B cell (primary cell): ENCODE results near the gene FAM131B. TPM values are rescaled to one million over a fixed set of nuclear protein-coding genes. Genes with fewer than 3 reads are reported as not detected.

Experiments
- ATAC-seq: fragments of 200-7000 bp; cut with Tn5 transposase; one replicate; pipeline ENCODE4 v1.10.0; 2021; ENCODE audit warnings: low read depth, mild to moderate bottlenecking, moderate number of reproducible peaks, moderate library complexity
- CTCF ChIA-PET: fragments of 350-600 bp; sonication (Branson Sonifier 250); formaldehyde crosslinking; loops from one replicate; lab custom pipeline; 2021; ENCODE audit warnings: antibody characterized with exemption, inconsistent platforms; lab: Charles Lee
- POLR2A ChIA-PET: fragments of 350-600 bp; sonication (Branson Sonifier 250); formaldehyde crosslinking; loops from one replicate; lab custom pipeline; 2021; ENCODE audit warnings: antibody characterized with exemption; lab: Charles Lee
- DNase-seq: peaks from one replicate; pipeline ENCODE4 v3.0.0; 2013
- H2AFZ ChIP-seq: 2 replicates; pipeline ENCODE4 v1.6.1; 2012; ENCODE audit warnings: mild to moderate bottlenecking, low read depth, low read length; ENCODE audit not compliant: insufficient read depth, poor library complexity, severe bottlenecking
- H3K27ac ChIP-seq, 2 donors: 1 replicate in 1 of 2; 2 replicates in 1 of 2; pipeline ENCODE4 v1.5.1; 2012 to 2013; ENCODE audit warnings: low read length in 2 of 2, mild to moderate bottlenecking in 2 of 2, moderate library complexity in 1 of 2
- H3K27me3 ChIP-seq, 4 experiments: fragments of 200-600 bp in 1 of 4; sonication (generic) in 1 of 4; replicated peaks in 1 of 4; 1 replicate in 2 of 4; 2 replicates in 2 of 4; pipeline versions ENCODE4 v1.6.1 to v1.7.0; 2013 to 2016; ENCODE audit warnings: low read length in 3 of 4, mild to moderate bottlenecking in 2 of 4, mixed read lengths in 1 of 4, moderate library complexity in 1 of 4; ENCODE audit not compliant: insufficient read depth in 4 of 4, control insufficient read depth in 3 of 4; ENCODE audit errors: control extremely low read depth in 1 of 4
- H3K36me3 ChIP-seq, 2 experiments: replicated peaks in 1 of 2; 1 replicate in 1 of 2; 2 replicates in 1 of 2; pipeline versions ENCODE4 v1.6.1 to v1.7.1; 2013; ENCODE audit warnings: low read length in 1 of 2; ENCODE audit not compliant: insufficient read depth in 2 of 2, control insufficient read depth in 1 of 2; ENCODE audit errors: control extremely low read depth in 1 of 2, extremely low read depth in 1 of 2
- H3K4me1 ChIP-seq, 2 donors: fragments of 200-600 bp in 1 of 2; sonication (generic) in 1 of 2; 1 replicate in 1 of 2; 2 replicates in 1 of 2; pipeline versions ENCODE4 v1.5.1 to v1.6.1; 2013 to 2017; ENCODE audit warnings: low read length in 2 of 2; ENCODE audit not compliant: control insufficient read depth in 2 of 2, insufficient read depth in 2 of 2
- H3K4me2 ChIP-seq: replicated peaks from 2 replicates; pipeline ENCODE3; 2012; ENCODE audit warnings: mild to moderate bottlenecking, low read depth, low read length; ENCODE audit not compliant: poor library complexity, severe bottlenecking
- H3K4me3 ChIP-seq, 5 experiments: fragments of 200-600 bp in 1 of 5; sonication (generic) in 1 of 5; 1 replicate in 3 of 5; 2 replicates in 2 of 5; pipeline versions ENCODE4 v1.5.1 to v1.7.0; 2011 to 2016; ENCODE audit warnings: low read length in 4 of 5, mild to moderate bottlenecking in 4 of 5, low read depth in 2 of 5, control low read depth in 1 of 5, moderate library complexity in 1 of 5; ENCODE audit not compliant: insufficient read depth in 1 of 5; ENCODE audit errors: control extremely low read depth in 1 of 5, extremely low read depth in 1 of 5
- H3K79me2 ChIP-seq: fragments of 200-600 bp; sonication (generic); one replicate; pipeline ENCODE4 v1.6.0; 2016; ENCODE audit warnings: low read length; ENCODE audit not compliant: control insufficient read depth, insufficient read depth
- H3K9ac ChIP-seq: fragments of 200-600 bp; sonication (generic); 2 replicates; pipeline ENCODE4 v1.6.1; 2017; ENCODE audit warnings: mild to moderate bottlenecking, low read length, moderate library complexity
- H3K9me3 ChIP-seq, 3 donors: one replicate each; pipeline versions ENCODE4 v1.6.1 to v1.7.1; 2013; ENCODE audit warnings: low read length in 2 of 3; ENCODE audit not compliant: control insufficient read depth in 2 of 3, insufficient read depth in 1 of 3; ENCODE audit errors: control extremely low read depth in 1 of 3
- H4K20me1 ChIP-seq: 2 replicates; pipeline ENCODE4 v1.6.0; 2012; ENCODE audit warnings: mild to moderate bottlenecking, low read length; ENCODE audit not compliant: insufficient read depth, control insufficient read depth, poor library complexity, severe bottlenecking
- H3K27ac Mint-ChIP-seq: one replicate; pipeline ENCODE4 v1.8.0; 2021; ENCODE audit warnings: mixed read lengths
- H3K27me3 Mint-ChIP-seq: one replicate; pipeline ENCODE4 v1.8.0; 2021; ENCODE audit warnings: mixed read lengths
- H3K4me1 Mint-ChIP-seq: one replicate; pipeline ENCODE4 v1.8.0; 2021; ENCODE audit warnings: mixed read lengths
- H3K4me3 Mint-ChIP-seq: one replicate; pipeline ENCODE4 v1.8.0; 2021; ENCODE audit warnings: mixed read lengths
- H3K9me3 Mint-ChIP-seq: one replicate; pipeline ENCODE4 v1.8.0; 2022; ENCODE audit warnings: mixed read lengths; ENCODE audit not compliant: insufficient read depth
- EZH2 ChIP-seq: IDR thresholded peaks from 2 replicates; pipeline ENCODE4 v1.6.1; 2012; ENCODE audit warnings: borderline replicate concordance, low read depth, mild to moderate bottlenecking, moderate library complexity, low read length; ENCODE audit not compliant: insufficient read depth, poor library complexity, severe bottlenecking
- WGBS: methylation state at CpG from one replicate; pipeline ENCODE4 v1.1.5; 2013; ENCODE audit warnings: missing lambda C conversion rate; ENCODE audit not compliant: insufficient coverage; 5-methylcytosine and 5-hydroxymethylcytosine counted together
- intact Hi-C: fragments of 100-400 bp; cut with micrococcal nuclease; formaldehyde crosslinking; loops from one replicate; pipeline ENCODE4 v1.10.0; 2022
- polyA plus RNA-seq: library from polyadenylated mRNA; depleted of rRNA; stranded (reverse); fragments of >200 nt; gene quantifications from 2 replicates; pipeline ENCODE4 v1.2.3, GENCODE V29; 2012
- total RNA-seq, 2 donors: library from RNA; stranded (reverse); fragments of 120-200 nt in 1 of 2; gene quantifications; 1 replicate in 1 of 2; 2 replicates in 1 of 2; pipeline versions ENCODE4 v1.2.3 to v1.2.4, GENCODE V29; 2013 to 2022
- TF ChIP-seq, protein P1 (sequence below): fragments of 200-600 bp; IDR thresholded peaks from one replicate; pipeline ENCODE4 v1.8.0; 2022; ENCODE audit warnings: antibody characterized with exemption, mild to moderate bottlenecking

FAM131B gene
- total and polyA plus RNA-seq, 2 donors (not counting 1 experiment from before 2014, with no cell fraction given): 0.05 TPM; not detected in 1

DNA sequence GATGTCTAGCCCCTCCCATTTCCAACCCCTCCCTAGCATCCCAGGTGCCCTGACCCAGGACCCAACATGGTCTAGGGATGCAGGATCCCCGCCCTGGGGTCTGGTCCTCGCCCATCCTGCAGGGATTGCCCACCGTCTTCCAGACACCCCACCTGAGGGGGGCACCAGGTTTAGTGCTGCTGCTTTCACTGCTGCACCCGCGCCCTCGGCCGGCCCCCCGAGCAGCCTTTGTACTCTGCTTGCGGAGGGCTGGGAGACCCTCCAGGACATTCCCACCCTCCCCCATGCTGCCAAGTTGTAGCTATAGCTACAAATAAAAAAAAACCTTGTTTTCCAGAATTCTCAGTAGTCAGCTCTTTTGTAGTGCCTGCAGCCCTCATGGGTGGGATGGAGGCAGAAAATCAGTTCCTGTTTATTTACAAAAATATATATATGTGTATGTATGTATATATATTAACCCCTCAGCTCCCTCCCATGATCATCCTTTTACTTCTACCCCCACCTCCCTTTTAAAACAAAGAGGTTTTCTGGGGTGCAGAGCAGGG is 28.3 kb upstream of the FAM131B start:
- H3K27ac Mint-ChIP-seq: no peak overlapping the region
- no peak overlapping the region for H3K4me3 Mint-ChIP-seq
- intact Hi-C loops: no loop called here
- H3K27me3 Mint-ChIP-seq: no peaks in the 10 kb centered on the region
- Histone ChIP-seq H3K4me2 (no peak overlapping the region), H3K9me3 (no peaks in the 10 kb centered on the region), H2AFZ (no peak overlapping the region), H3K4me3 (no peak overlapping the region), H3K79me2 (no peaks in the 10 kb centered on the region), H4K20me1 (no peaks in the 10 kb centered on the region), H3K27me3 (no peaks in the 10 kb centered on the region), H3K4me1 (peaks cover 5 to 9% of the 10 kb centered on the region in 2 donors), H3K27ac (no peak overlapping the region), H3K9ac (no peak overlapping the region), H3K36me3 (peaks cover 0 to 17% of the 10 kb centered on the region in 2 experiments)
- DNase-seq (no peak), ATAC-seq (no peak)
- CTCF ChIA-PET: interaction anchor here (0.5 to 1.6 kb wide), 5 partner anchors 11 to 781 kb away, joined by 3 to 7 read pairs (median 3); no protein-coding TSS in a partner anchor
- TF ChIP-seq, protein P1, sequence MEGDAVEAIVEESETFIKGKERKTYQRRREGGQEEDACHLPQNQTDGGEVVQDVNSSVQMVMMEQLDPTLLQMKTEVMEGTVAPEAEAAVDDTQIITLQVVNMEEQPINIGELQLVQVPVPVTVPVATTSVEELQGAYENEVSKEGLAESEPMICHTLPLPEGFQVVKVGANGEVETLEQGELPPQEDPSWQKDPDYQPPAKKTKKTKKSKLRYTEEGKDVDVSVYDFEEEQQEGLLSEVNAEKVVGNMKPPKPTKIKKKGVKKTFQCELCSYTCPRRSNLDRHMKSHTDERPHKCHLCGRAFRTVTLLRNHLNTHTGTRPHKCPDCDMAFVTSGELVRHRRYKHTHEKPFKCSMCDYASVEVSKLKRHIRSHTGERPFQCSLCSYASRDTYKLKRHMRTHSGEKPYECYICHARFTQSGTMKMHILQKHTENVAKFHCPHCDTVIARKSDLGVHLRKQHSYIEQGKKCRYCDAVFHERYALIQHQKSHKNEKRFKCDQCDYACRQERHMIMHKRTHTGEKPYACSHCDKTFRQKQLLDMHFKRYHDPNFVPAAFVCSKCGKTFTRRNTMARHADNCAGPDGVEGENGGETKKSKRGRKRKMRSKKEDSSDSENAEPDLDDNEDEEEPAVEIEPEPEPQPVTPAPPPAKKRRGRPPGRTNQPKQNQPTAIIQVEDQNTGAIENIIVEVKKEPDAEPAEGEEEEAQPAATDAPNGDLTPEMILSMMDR: no peak
- TF ChIP-seq EZH2: no peak
- POLR2A ChIA-PET: no interaction called here
- no peaks in the 10 kb centered on the region for H3K4me1 Mint-ChIP-seq
- no peaks in the 10 kb centered on the region for H3K9me3 Mint-ChIP-seq
- 98% methylated on average over 9 of the region's 9 CpGs for WGBS

DNA sequence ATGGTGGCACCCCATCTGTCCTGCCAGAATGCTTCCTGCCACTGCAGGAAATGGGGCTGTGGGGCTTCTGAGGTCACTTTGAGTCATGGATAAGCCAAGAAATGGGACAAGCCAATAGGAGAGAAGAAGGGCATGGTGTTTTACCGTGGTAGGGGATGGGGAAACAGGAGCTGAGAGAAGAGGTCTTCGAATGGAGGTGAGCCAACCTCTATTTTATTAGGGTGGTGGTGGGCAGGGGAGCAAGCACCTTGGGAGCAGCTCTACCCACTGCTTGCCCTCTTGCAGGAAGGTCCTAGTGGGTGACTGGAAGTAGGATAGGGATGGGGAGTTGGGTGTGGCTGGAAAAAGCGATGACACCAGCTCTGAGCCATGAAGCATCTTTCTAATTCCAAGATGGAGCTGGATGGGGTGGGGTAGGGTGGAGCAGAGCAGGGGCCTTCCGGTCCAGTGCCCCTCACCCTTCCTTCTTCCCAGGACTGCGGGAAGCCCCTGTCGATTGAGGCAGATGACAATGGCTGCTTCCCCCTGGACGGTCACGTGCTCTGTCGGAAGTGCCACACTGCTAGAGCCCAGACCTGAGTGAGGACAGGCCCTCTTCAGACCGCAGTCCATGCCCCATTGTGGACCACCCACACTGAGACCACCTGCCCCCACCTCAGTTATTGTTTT is 27.7 kb upstream of the FAM131B start:
- DNase-seq: no peak
- intact Hi-C loops: no loop called here
- H3K4me3 Mint-ChIP-seq: no peak overlapping the region
- no peak overlapping the region for H3K4me2 ChIP-seq
- TF ChIP-seq, protein P1: no peak
- TF ChIP-seq EZH2: no peak
- WGBS: 94% methylated on average over 10 of the region's 10 CpGs
- no peak overlapping the region for H3K4me3 ChIP-seq
- H3K36me3 ChIP-seq: peaks cover 0 to 17% of the 10 kb centered on the region in 2 experiments
- no peaks in the 10 kb centered on the region for H3K27me3 ChIP-seq
- no peaks in the 10 kb centered on the region for H4K20me1 ChIP-seq
- no peaks in the 10 kb centered on the region for H3K79me2 ChIP-seq
- ChIA-PET CTCF (interaction anchor here (0.6 to 1.6 kb wide), 4 partner anchors 10 to 150 kb away, joined by 3 to 7 read pairs (median 4); no protein-coding TSS in a partner anchor), POLR2A (no interaction called here)
- H3K27ac Mint-ChIP-seq: no peak overlapping the region
- H3K27ac ChIP-seq: no peak overlapping the region
- H3K4me1 Mint-ChIP-seq: no peaks in the 10 kb centered on the region
- no peak overlapping the region for H2AFZ ChIP-seq
- no peaks in the 10 kb centered on the region for H3K9me3 Mint-ChIP-seq
- no peaks in the 10 kb centered on the region for H3K9me3 ChIP-seq
- H3K27me3 Mint-ChIP-seq: no peaks in the 10 kb centered on the region
- peaks cover 9 to 15% of the 10 kb centered on the region in 2 donors for H3K4me1 ChIP-seq
- no peak for ATAC-seq
- no peak overlapping the region for H3K9ac ChIP-seq
